Ovary (tissue), 3 donors: Measurements from ENCODE around the gene C10orf143.

Experiments
- EP300 ChIP-seq: sonication (generic); formaldehyde crosslinking; IDR thresholded peaks from one replicate; pipeline ENCODE4 v1.6.1; 2017; ENCODE audit warnings: antibody characterized with exemption
- POLR2A ChIP-seq: fragments of 450-650 bp; IDR thresholded peaks from one replicate; pipeline ENCODE4 v1.6.1; 2017; ENCODE audit warnings: antibody characterized with exemption, mild to moderate bottlenecking, moderate library complexity
- TF ChIP-seq, protein P1 (sequence below), 3 donors: fragments of 450-650 bp in 2 of 3; fragments of 200-600 bp in 1 of 3; IDR thresholded peaks; one replicate each; pipeline versions ENCODE4 v1.5.1 to v1.8.0; 2016 to 2022; ENCODE audit warnings: antibody characterized with exemption in 3 of 3, mild to moderate bottlenecking in 1 of 3
- donor health status: DM: no; HTN: no; CAD: no.

DNA sequence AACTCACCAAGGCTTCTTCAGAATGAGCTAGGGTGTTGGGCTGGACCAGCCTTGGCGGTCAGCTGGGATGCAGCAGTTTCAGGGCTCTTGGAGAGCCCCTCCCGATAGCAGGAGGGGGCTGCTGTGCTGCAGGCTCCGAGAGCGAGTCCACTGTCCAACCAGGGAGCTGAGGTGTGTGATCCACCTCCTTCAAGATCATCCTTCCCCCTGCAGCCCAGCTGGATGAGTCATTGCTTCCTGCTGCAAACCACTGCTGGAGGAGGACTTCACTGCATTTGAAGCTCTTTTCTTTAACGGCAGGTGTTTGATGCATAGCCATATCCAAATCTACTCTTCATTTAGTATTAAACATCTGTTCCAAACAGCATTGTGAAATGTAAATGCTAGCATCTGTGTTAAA lies 92.4 kb downstream of the C10orf143 start:
- TF ChIP-seq EP300: no peak
- TF ChIP-seq, protein P1, sequence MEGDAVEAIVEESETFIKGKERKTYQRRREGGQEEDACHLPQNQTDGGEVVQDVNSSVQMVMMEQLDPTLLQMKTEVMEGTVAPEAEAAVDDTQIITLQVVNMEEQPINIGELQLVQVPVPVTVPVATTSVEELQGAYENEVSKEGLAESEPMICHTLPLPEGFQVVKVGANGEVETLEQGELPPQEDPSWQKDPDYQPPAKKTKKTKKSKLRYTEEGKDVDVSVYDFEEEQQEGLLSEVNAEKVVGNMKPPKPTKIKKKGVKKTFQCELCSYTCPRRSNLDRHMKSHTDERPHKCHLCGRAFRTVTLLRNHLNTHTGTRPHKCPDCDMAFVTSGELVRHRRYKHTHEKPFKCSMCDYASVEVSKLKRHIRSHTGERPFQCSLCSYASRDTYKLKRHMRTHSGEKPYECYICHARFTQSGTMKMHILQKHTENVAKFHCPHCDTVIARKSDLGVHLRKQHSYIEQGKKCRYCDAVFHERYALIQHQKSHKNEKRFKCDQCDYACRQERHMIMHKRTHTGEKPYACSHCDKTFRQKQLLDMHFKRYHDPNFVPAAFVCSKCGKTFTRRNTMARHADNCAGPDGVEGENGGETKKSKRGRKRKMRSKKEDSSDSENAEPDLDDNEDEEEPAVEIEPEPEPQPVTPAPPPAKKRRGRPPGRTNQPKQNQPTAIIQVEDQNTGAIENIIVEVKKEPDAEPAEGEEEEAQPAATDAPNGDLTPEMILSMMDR (IDR thresholded peaks at IDR 0.05): no peak
- TF ChIP-seq POLR2A: no peak
